HG02970 (cell line): ENCODE measurements around the gene TEX14.
"Not testable (repeated sequence)": the region's sequence is repeated elsewhere in the genome, so short reads cannot be mapped to it uniquely, and the experiment has no call there.

ENCODE experiments used
- ATAC-seq: cut with Tn5 transposase; IDR thresholded peaks from one replicate; pipeline ENCODE4 v1.9.1; 2021; ENCODE audit warnings: mild to moderate bottlenecking, moderate library complexity, moderate number of reproducible peaks; ENCODE audit not compliant: unreplicated experiment, low FRiP score

Gene TEX14

GRCh38 chr17:58606934-58607333 is 84.9 kb downstream of the TEX14 start:
- ATAC-seq, result no peak

GRCh38 chr17:58605986-58606385 is 85.9 kb downstream of the TEX14 start:
- ATAC-seq, result no peak

GRCh38 chr17:58605470-58605869 is 86.4 kb downstream of the TEX14 start:
- ATAC-seq, result no peak

- no peak for ATAC-seq
These were observed 89.9 kb downstream of the TEX14 start for GRCh38 chr17:58601976-58602375.

- ATAC-seq, result no peak
These were observed 94.5 kb downstream of the TEX14 start for GRCh38 chr17:58597371-58597770.

GRCh38 chr17:58595194-58595792 is 96.6 kb downstream of the TEX14 start:
- no peak for ATAC-seq

GRCh38 chr17:58593123-58593522 is 98.7 kb downstream of the TEX14 start:
- ATAC-seq, result no peak

GRCh38 chr17:58591455-58591854 is 100.4 kb downstream of the TEX14 start:
- ATAC-seq, result no peak

- no peak for ATAC-seq
These were observed 101.5 kb downstream of the TEX14 start for GRCh38 chr17:58590377-58590776.

- ATAC-seq, result no peak
These were observed 104.1 kb downstream of the TEX14 start for GRCh38 chr17:58587713-58588117.

GRCh38 chr17:58586009-58586644 is 105.7 kb downstream of the TEX14 start:
- no peak for ATAC-seq

- ATAC-seq, result no peak
These were observed 106.3 kb downstream of the TEX14 start for GRCh38 chr17:58585554-58585953.

GRCh38 chr17:58583486-58583885 is 108.4 kb downstream of the TEX14 start:
- no peak for ATAC-seq

- ATAC-seq, result not testable (repeated sequence)
These were observed 109.1 kb downstream of the TEX14 start for GRCh38 chr17:58582718-58583117.

- no peak for ATAC-seq
These were observed 111.2 kb downstream of the TEX14 start for GRCh38 chr17:58580671-58581070.

- ATAC-seq, result no peak
These were observed 114.1 kb downstream of the TEX14 start for GRCh38 chr17:58577696-58578095.

- ATAC-seq, result no peak
These were observed 115.0 kb downstream of the TEX14 start for GRCh38 chr17:58576679-58577367.

- no peak for ATAC-seq
These were observed 116.3 kb downstream of the TEX14 start for GRCh38 chr17:58575511-58575910.

GRCh38 chr17:58574025-58574424 is 117.8 kb downstream of the TEX14 start:
- no peak for ATAC-seq

GRCh38 chr17:58572846-58573245 is 119.0 kb downstream of the TEX14 start:
- no peak for ATAC-seq

GRCh38 chr17:58570758-58571157 is 121.1 kb downstream of the TEX14 start:
- no peak for ATAC-seq

GRCh38 chr17:58569196-58569595 is 122.6 kb downstream of the TEX14 start:
- ATAC-seq, result no peak
